GM12891 (cell line): ENCODE measurements around the gene ATP5F1A.

Experiments used
- POLR2A ChIP-seq: IDR thresholded peaks from 2 replicates; pipeline ENCODE4 v1.6.1; 2011; ENCODE audit warnings: low read depth, low read length, control low read depth
- POLR2AphosphoS5 ChIP-seq: IDR thresholded peaks from 2 replicates; pipeline ENCODE4 v1.6.1; 2011; ENCODE audit warnings: low read depth, low read length, control low read depth
- SPI1 ChIP-seq: IDR thresholded peaks from 2 replicates; pipeline ENCODE4 v1.6.1; 2011; ENCODE audit warnings: low read depth, low read length, control low read depth
- TAF1 ChIP-seq: IDR thresholded peaks from 2 replicates; pipeline ENCODE4 v1.6.1; 2011; ENCODE audit warnings: low read depth, low read length, control low read depth

GRCh38 chr18:46098616-46098933 is 479 bp upstream of the ATP5F1A start:
- TF ChIP-seq TAF1 (no peak), POLR2A (no peak), POLR2AphosphoS5 (no peak), SPI1 (no peak)
